HG03159 (cell line): ENCODE results near the gene TBX10.

Experiments used
- ATAC-seq: cut with Tn5 transposase; IDR thresholded peaks from one replicate; pipeline ENCODE4 v1.9.1; 2021; ENCODE audit warnings: mild to moderate bottlenecking, moderate library complexity; ENCODE audit not compliant: unreplicated experiment

TBX10 gene

DNA sequence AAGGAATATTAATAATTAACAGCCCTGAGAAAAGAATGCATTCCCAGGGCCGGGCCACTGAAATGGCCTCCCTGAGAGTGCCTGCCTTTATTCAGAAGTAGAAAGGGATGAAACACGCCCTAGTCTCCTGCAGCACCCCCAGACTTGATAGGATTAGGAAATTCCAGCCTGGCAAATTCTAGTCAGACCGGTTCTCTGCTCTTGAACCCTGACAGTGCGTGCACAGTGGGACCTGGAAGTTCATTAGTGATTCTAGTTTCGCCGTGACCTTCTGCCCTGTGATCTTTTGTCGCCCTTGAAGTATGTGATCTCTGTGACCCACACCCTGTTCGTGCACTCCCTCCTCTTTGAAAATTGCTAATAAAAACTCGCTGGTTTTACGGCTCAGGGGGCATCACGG is 58.1 kb downstream of the TBX10 start:
- ATAC-seq, result no peak
